TTC549 (cell line): ENCODE measurements around the gene MAN2B2.

Source experiments
- FAIRE-seq: peaks from 2 replicates; lab custom pipeline; 2012; peaks lifted over from hg19 to GRCh38; lab: Jason Lieb, UNC

MAN2B2 gene

DNA sequence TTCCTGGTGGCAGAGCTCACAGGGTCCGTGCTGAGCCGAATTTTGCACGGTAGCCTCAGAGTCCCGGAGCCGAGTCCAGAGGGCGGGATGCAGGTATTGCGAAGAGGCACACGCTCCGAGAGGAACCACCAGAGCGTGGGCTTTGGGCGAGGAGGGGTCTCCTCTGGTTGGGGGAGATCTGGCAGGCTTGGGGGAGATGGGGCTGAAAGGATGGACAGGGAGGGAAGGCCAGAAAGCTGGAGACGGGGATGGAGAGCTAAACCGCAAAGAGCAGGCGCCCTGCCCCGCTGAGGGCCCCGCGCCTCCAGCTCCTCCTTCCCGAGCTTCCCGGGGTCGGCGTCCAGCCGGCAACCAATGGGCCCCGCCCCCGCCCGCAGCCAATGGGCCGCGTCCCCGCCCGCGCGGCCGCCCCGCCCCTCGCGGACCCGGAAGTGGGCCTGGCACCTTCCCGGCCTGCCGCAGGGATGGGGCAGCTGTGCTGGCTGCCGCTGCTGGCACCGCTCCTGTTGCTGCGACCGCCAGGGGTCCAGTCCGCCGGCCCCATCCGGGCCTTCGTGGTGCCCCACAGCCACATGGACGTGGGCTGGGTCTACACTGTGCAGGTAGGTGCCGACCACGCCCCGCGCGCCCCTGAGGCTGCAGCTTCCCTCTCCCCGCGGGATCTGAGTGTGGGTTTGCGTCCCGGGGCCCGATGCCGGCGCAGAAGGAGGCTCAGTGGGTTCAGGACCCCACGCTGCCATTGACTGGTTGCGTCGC is at the start of gene MAN2B2:
Gene MAN2B2, plus strand, starts transcription at position 443 of the 756 bp plus-strand sequence. Its CDS starts 22 bp downstream, at position 465.
- no peak for FAIRE-seq

GRCh38 chr4:6525474-6525873 is 49.5 kb upstream of the MAN2B2 start:
- no peak for FAIRE-seq

DNA sequence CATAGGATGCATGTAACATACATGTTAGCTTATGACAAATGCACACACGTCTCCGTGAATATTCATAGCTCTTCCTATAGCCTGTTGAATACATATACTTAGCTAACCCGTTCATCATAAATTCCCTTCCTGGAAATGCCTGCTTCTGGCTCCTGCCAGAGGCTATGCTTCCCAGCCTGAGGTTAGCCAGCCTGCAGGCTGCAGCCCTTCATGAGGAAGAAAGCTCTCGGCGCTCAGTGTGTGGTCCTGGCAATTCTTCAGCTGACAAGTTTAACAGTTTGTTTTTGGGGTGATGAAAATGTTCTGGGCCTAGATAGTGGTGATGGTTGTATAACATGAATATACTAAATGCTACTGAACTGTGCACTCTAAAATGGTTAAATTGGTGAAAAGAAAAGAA is 48.8 kb upstream of the MAN2B2 start:
- FAIRE-seq, result no peak

GRCh38 chr4:6526671-6527091 is 48.3 kb upstream of the MAN2B2 start:
- FAIRE-seq, result no peak

DNA sequence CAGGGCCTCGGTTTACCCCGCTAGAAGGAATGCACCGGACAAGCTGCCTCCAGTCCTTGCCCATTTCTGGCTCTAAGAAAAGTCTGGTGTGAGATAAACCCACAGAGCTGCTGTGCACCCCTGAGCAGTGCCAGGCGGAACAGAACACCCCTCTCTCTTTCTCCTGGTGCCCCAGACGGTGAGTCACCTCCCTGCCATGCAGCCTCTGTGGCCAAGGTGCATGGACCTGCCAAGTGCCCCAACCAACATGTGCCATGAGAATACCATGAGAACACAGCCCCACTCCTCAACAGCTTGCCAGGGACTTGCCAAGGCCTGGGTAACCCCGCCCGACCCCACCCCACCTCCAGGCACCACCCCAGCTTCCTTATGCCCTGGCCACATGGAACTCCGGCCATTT is 47.7 kb upstream of the MAN2B2 start:
- FAIRE-seq, result no peak

DNA sequence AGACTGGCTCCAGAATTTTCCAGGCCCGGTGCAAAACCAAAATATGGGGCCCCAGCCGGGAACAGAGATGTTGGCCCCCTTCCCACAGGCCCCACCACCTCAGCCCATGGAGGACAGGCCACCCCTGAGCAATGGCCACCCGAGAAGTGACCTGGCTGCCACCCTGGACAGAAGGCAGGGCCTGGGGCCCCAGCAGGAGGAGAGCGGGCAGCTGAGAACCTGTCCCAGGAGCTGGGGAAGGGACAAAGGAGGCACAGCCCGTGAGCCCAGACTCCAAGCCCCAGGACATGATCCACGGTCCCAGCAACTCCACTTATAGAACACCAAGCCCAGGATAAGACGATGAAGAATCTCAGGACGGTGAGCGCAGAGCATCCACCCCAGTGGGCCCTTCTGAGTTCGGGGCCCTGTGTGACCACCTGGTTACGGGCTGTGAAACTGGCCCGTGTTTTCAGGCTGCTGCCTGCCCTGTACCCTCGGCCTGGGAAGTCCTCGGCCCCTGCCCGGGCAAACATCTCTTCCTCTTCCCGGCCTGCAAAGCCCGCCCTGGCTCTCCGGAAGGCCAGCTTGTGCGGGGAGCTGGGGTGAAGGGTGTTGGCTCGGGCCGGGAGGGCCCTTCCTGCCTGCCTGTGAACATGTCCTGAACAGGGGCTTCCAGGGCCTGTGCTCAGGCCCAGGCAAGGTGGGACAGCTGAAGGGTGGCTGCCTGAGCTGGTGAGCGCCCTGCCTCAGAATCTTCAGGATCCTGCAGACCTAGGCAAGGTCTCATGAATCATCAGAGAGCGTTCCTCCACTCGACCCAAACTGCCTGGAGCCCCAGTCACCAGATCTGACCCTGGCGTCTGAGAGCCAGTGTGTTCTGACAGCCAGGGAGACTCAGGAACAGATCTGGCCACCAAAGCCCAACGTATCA is 47.0 kb upstream of the MAN2B2 start:
- no peak for FAIRE-seq

DNA sequence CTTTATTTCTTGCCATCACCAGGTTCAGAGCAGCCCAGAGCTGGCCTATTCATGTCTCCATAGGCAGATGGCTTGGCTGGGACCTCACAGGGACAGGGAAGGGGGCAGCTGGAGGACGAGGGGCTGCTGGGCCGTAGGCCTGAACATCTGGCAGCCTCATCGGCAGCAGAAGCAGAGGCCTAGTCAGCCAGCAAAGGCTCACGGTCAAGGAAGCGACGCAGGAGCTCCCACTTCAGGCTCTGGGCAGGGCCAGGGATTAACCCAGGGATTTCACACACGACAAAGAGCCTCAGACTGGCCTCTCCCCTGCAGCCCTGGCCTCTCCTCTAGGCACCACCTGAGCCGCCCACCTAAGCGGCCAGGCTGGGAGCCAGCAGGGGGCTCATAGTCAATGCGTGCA is 46.0 kb upstream of the MAN2B2 start:
- no peak for FAIRE-seq

DNA sequence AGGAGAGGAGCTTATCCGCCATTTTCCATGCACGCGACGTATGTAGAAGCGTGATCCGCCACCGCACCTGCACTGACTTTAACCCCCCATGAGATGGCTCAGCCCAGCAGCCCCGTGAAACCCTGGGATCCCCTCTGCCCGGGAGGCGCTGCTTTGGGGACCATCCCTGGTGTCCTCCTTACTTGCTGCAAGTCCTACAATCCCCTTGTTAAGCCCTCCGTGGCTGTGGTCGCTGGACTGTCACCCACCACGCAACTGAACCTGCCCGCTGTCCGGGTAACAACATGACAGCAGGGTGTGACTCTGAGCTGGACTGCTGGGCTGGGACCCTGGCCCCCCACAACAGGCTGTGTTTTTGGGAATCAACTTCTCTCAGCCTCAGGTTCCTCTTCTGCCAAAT is 44.7 kb upstream of the MAN2B2 start:
- no peak for FAIRE-seq

DNA sequence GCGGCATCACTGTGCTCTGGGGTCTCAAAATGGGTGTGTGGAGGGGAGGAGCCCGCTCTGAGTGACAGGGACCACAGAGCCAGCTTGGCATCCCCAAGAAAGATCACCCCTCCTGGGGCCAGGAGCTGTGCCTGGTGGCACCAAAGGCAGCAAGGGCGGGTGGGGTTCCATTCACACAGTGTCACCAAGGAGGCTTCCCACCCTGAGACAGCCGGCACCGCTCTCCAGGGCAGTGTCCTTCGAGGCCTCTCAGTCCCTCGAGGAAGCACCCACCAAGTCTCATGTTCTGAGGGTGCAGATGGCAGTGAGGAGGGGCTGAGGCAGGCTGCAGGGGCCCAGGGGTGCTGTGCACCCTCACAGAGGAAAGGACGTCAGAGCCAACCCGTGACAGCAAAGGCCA is 44.0 kb upstream of the MAN2B2 start:
- no peak for FAIRE-seq

- FAIRE-seq, result no peak
Observed at GRCh38 chr4:6532102-6532501, 42.9 kb upstream of the MAN2B2 start.

DNA sequence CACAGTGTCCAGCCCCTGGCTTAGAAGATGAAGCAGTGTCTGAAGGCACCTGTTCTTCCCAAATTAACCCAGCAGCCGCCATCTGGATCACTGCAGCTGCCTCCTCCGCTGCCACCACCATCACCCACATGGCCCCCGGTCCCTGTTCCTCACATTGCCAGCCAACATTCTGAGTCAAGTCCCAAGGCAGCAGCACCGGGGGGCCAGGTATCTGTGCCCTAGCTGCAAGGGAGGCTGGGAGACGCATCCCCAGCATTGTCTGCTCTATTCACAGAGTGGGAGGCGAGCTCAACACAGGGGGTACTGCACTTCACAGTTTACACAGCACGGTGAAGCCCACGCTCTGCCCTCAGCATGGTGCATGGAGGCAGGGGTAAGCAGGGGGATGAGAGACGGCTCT is 42.3 kb upstream of the MAN2B2 start:
- no peak for FAIRE-seq

GRCh38 chr4:6534050-6534449 is 40.9 kb upstream of the MAN2B2 start:
- FAIRE-seq, result no peak

DNA sequence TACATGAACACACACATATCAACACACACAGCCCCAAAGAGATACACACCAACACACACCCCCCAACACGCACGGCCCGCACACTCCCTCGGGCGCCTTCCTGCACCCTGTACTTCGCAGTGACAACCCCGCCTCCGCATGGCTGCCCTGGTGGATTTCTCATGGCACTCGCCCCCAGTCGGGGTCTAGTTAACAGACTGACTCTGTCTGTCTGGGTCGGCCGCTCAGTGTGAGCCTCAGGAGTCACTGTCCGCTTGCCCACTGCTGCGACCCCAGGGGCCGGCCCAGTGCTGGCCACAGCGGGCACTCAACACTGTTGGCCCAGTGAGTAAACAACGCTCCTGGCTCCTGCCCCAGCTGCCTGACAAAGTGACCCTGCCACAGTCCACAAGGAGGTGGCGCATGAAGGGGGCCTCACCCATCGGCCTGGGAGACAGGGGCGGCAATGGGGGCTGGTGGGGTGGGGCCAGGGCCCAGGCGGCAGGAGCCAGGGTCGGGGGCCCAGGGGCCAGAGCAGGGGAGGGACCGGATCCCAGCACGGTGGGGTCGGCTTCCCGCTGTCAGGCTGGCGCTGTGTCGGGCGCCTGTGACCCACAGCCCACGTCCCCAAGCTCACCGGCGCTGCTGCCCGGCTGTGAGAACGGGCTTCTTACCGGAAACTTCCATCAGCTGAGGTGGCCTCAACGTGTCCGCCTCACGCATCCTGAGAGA is 40.2 kb upstream of the MAN2B2 start:
- no peak for FAIRE-seq

- no peak for FAIRE-seq
Observed at GRCh38 chr4:6535329-6535692, 39.7 kb upstream of the MAN2B2 start.

DNA sequence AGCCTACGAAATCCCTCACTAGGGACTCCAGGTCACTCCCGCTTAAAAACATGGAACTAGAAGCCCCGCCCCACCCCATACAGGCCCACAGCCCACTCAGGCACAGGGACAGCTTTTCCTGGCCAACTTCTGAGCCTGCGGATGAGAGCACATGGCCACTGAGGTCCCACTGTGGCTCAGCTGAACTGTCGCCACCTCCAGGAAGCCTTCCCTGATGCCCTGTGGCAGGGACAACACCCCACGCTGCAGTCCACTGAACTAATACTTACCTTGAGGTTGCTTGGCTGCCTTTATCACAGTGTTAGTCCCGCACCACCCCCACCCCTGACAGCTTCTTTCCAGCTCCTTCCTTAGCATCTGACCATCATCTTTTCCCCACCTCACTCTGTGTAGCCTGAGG is 39.3 kb upstream of the MAN2B2 start:
- no peak for FAIRE-seq

DNA sequence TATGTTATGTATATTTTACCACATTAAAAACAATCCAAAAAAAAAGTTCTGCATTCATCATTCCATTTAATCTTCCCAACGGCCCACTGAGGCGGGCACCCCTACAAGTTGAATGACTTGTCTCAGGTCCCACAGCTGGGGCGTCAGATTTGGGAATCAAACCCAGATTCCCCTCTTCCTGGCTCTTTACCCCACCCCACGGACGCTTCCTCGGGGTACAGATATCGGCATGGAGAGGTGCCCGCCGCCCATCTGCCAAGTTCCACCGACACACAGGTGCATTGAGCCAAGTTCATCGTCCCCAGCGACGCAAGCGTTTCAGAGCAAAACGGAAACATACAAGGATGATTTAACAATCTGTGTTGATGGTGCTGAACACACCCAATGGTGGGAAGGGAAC is 36.9 kb upstream of the MAN2B2 start:
- FAIRE-seq, result no peak

- FAIRE-seq, result no peak
Observed at GRCh38 chr4:6538575-6538974, 36.4 kb upstream of the MAN2B2 start.

DNA sequence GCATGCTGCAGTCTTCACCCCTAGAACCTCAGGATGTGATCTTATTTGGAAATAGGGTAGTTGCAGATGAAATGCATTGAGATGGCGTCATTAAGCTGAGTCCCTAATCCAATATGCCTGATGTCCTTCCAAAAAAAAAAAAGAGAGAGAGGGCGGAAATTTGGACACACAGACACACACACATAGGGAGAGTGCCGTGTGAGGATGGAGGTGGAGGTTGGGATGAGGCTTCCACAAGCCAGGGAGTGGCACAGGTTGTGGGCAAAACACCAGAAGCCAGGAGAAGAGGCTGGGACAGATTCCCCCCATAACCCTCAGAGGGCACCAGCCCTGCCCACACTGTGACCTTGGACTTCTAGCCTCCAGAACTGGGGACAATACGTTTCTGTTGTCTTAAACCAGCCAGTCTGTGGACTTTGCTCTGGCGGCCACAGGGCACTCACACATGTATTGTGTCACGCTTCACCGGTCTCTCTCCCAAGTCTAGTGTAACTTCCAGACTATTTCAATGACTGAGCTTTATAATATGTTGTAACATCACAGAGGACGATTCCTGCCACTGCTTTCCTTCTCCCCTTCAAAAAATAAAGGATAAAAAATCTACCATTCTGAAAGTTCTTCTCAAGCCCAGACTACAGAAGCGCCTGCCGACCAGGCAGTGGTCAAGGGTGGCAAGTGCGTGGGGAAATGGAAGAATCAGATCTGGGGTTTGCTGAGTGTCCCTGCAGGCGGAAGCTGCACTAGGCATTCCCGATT is 35.8 kb upstream of the MAN2B2 start:
- FAIRE-seq, result no peak

- no peak for FAIRE-seq
Observed at GRCh38 chr4:6540879-6541278, 34.1 kb upstream of the MAN2B2 start.

DNA sequence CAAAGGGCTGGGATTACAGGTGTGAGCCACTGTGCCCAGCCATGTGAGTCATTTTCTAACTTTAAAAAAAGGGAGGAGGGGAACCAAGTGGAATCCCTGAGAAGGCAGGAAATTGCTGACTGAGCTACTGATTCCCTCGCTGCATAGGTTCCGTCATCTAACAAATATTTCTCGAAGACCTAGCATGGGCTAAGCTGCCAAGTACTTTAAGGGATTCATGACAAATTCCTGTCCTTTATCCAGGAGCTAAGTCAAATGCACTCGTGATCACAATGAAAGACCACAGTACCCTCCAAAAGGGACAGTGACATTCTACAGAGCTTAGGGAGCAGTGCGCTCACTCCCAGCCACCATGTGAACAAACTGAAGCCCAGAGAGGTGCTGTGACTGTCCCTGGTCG is 33.2 kb upstream of the MAN2B2 start:
- no peak for FAIRE-seq

GRCh38 chr4:6542951-6543350 is 32.0 kb upstream of the MAN2B2 start:
- no peak for FAIRE-seq

GRCh38 chr4:6546091-6546490 is 28.9 kb upstream of the MAN2B2 start:
- no peak for FAIRE-seq
